GM12878 (cell line): Measurements from ENCODE around the gene ZNF180.

Source experiments
- CBX5 ChIP-seq: sonication (generic); IDR thresholded peaks from 2 replicates; pipeline ENCODE4 v1.6.1; 2016; ENCODE audit warnings: low read depth, moderate library complexity, mild to moderate bottlenecking, inconsistent platforms
- FOXM1 ChIP-seq: IDR thresholded peaks from 2 replicates; pipeline ENCODE4 v1.6.1; 2012; ENCODE audit warnings: low read depth, mild to moderate bottlenecking, inconsistent platforms, low read length, moderate library complexity
- MXI1 ChIP-seq: fragments of 150-350 bp; IDR thresholded peaks from 2 replicates; pipeline ENCODE4 v1.6.1; 2011; ENCODE audit warnings: low read depth, mild to moderate bottlenecking, inconsistent platforms, low read length, improper control_type of control experiment
- POLR2AphosphoS5 ChIP-seq: IDR thresholded peaks from 2 replicates; pipeline ENCODE4 v1.6.1; 2011; ENCODE audit warnings: mild to moderate bottlenecking, low read length, inconsistent platforms
- RFX5 ChIP-seq: IDR thresholded peaks from 2 replicates; pipeline ENCODE4 v1.6.1; 2011; ENCODE audit warnings: low read depth, low read length, improper control_type of control experiment
- SIX5 ChIP-seq: IDR thresholded peaks from 2 replicates; pipeline ENCODE4 v1.6.1; 2011; ENCODE audit warnings: mild to moderate bottlenecking, low read depth, low read length, moderate library complexity; ENCODE audit not compliant: severe bottlenecking
- SREBF2 ChIP-seq: IDR thresholded peaks from 2 replicates; pipeline ENCODE4 v1.6.1; 2012; ENCODE audit warnings: mild to moderate bottlenecking, low read length
- TF ChIP-seq, protein P1 (sequence below): fragments of 450-650 bp; formaldehyde crosslinking; IDR thresholded peaks from 2 replicates; pipeline ENCODE4 v1.4.0; 2022; ENCODE audit warnings: mild to moderate bottlenecking, moderate library complexity
- TF ChIP-seq, protein P2 (sequence below), 3 experiments: IDR thresholded peaks in 2 of 3; conservative IDR thresholded peaks in 1 of 3; 2 replicates each; pipeline ENCODE4 v1.5.1; 2011; ENCODE audit warnings: low read depth in 3 of 3, low read length in 3 of 3, mild to moderate bottlenecking in 3 of 3, control low read depth in 2 of 3, moderate library complexity in 2 of 3, inconsistent platforms in 1 of 3, mixed read lengths in 1 of 3; ENCODE audit not compliant: control insufficient read depth in 2 of 3, insufficient read depth in 1 of 3; ENCODE audit errors: extremely low read depth in 1 of 3

DNA sequence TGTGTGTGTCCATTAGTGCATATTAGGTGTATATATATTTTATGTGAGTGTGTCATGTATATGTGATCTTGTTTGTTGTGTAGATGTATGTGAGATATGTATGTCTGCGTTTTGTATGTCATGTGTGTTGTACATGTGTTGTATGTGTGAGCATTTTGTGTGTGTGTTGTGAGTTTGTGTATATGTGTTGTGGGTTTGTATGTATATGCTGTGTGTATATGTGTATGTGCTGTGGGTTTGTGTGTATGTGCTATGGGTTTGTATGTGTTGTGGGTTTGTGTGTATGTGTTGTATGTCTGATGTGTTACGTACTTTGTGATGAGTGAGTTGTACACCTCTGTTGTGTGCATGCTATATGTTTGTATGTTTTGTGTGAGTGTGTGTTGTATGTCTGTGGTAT lies 21.0 kb upstream of the ZNF180 start:
- TF ChIP-seq, protein P1, sequence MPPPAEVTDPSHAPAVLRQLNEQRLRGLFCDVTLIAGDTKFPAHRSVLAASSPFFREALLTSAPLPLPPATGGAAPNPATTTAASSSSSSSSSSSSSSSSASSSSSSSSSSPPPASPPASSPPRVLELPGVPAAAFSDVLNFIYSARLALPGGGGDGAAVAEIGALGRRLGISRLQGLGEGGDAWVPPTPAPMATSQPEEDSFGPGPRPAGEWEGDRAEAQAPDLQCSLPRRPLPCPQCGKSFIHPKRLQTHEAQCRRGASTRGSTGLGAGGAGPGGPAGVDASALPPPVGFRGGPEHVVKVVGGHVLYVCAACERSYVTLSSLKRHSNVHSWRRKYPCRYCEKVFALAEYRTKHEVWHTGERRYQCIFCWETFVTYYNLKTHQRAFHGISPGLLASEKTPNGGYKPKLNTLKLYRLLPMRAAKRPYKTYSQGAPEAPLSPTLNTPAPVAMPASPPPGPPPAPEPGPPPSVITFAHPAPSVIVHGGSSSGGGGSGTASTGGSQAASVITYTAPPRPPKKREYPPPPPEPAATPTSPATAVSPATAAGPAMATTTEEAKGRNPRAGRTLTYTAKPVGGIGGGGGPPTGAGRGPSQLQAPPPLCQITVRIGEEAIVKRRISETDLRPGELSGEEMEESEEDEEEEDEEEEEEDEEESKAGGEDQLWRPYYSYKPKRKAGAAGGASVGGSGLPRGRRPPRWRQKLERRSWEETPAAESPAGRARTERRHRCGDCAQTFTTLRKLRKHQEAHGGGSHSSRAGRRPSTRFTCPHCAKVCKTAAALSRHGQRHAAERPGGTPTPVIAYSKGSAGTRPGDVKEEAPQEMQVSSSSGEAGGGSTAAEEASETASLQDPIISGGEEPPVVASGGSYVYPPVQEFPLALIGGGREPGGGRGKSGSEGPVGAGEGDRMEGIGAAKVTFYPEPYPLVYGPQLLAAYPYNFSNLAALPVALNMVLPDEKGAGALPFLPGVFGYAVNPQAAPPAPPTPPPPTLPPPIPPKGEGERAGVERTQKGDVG, result no peak
- TF ChIP-seq FOXM1 (no peak), SIX5 (no peak), POLR2AphosphoS5 (no peak), SREBF2 (no peak), MXI1 (no peak), CBX5 (no peak), RFX5 (no peak)
- TF ChIP-seq, protein P2, sequence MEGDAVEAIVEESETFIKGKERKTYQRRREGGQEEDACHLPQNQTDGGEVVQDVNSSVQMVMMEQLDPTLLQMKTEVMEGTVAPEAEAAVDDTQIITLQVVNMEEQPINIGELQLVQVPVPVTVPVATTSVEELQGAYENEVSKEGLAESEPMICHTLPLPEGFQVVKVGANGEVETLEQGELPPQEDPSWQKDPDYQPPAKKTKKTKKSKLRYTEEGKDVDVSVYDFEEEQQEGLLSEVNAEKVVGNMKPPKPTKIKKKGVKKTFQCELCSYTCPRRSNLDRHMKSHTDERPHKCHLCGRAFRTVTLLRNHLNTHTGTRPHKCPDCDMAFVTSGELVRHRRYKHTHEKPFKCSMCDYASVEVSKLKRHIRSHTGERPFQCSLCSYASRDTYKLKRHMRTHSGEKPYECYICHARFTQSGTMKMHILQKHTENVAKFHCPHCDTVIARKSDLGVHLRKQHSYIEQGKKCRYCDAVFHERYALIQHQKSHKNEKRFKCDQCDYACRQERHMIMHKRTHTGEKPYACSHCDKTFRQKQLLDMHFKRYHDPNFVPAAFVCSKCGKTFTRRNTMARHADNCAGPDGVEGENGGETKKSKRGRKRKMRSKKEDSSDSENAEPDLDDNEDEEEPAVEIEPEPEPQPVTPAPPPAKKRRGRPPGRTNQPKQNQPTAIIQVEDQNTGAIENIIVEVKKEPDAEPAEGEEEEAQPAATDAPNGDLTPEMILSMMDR (IDR thresholded peaks at IDR 0.05 in 2 of 3, conservative IDR thresholded peaks at IDR 0.05 in 1 of 3; ENCODE audit: control insufficient read depth in 2 of 3, extremely low read depth in 1 of 3, insufficient read depth in 1 of 3, low read depth in 3 of 3, low read length in 3 of 3), result no peak
